Lower leg skin (tissue), 4 donors: ENCODE data around the gene ARHGAP1. TPM values are rescaled to one million over a fixed set of nuclear protein-coding genes. Genes with fewer than 3 reads are reported as not detected.

Experiments
- DNase-seq, 2 donors: peaks; one replicate each; pipeline ENCODE4 v3.0.0-alpha.2; 2019; ENCODE audit warnings: low spot score in 2 of 2
- H3K4me3 ChIP-seq: fragments of 200-600 bp; sonication (generic); 2 replicates; pipeline ENCODE4 v1.5.1; 2017; ENCODE audit warnings: mild to moderate bottlenecking, low read depth; ENCODE audit not compliant: poor library complexity, severe bottlenecking
- CTCF ChIP-seq, 3 donors: fragments of 450-650 bp; IDR thresholded peaks; one replicate each; pipeline ENCODE4 v1.5.1; 2016; ENCODE audit warnings: antibody characterized with exemption in 3 of 3, mild to moderate bottlenecking in 3 of 3, moderate library complexity in 2 of 3
- POLR2A ChIP-seq, 2 donors: fragments of 450-650 bp; IDR thresholded peaks; one replicate each; pipeline ENCODE4 v1.6.1; 2016 to 2017; ENCODE audit warnings: antibody characterized with exemption in 2 of 2, mild to moderate bottlenecking in 1 of 2, moderate library complexity in 1 of 2
- WGBS, 2 donors: methylation state at CpG; one replicate each; pipeline ENCODE4 v1.1.5; 2018; 5-methylcytosine and 5-hydroxymethylcytosine counted together
- intact Hi-C: fragments of 100-400 bp; cut with DNase I; formaldehyde crosslinking; loops from one replicate; pipeline ENCODE4 v1.15.0; 2023; ENCODE audit warnings: low total_unique reads
- total RNA-seq, 4 donors: library from RNA; depleted of rRNA; stranded (reverse); fragments of >200 nt; gene quantifications; one replicate each; pipeline ENCODE4 v1.1.0, GENCODE V29; 2016

The ARHGAP1 gene
- total RNA-seq, 4 donors from 2014 or later, result 56.4 to 70.6 (median 64.3) TPM

- no peak for DNase-seq
- TF ChIP-seq POLR2A (IDR thresholded peaks at IDR 0.05) (no peak), CTCF (IDR thresholded peaks at IDR 0.05) (no peak)
- intact Hi-C loops, result no loop called here
- 93 to 97% methylated on average over 7 of the region's 7 CpGs for WGBS, 2 donors
- H3K4me3 ChIP-seq, result no peak overlapping the region
Measured at GRCh38 chr11:46639197-46639839, 61.1 kb downstream of the ARHGAP1 start.

GRCh38 chr11:46637546-46637945, 62.9 kb downstream of the ARHGAP1 start:
- H3K4me3 ChIP-seq, result no peak overlapping the region
- TF ChIP-seq CTCF (IDR thresholded peaks at IDR 0.05) (no peak), POLR2A (IDR thresholded peaks at IDR 0.05) (no peak)
- DNase-seq, result no peak
- 97% methylated on average over 5 of the region's 5 CpGs for WGBS, 2 donors
- intact Hi-C loops, result no loop called here

GRCh38 chr11:46635557-46636139, 64.8 kb downstream of the ARHGAP1 start:
- no peak for TF ChIP-seq POLR2A (IDR thresholded peaks at IDR 0.05)
- WGBS, 2 donors, result 84 to 86% methylated on average over 5 of the region's 5 CpGs
- H3K4me3 ChIP-seq, result no peak overlapping the region
- intact Hi-C loops, result no loop called here
- no peak for DNase-seq

- H3K4me3 ChIP-seq, result no peak overlapping the region
- TF ChIP-seq POLR2A (IDR thresholded peaks at IDR 0.05) (no peak), CTCF (IDR thresholded peaks at IDR 0.05) (no peak)
- WGBS, 2 donors, result 90 to 91% methylated on average over 22 of the region's 22 CpGs
- no peak for DNase-seq
- intact Hi-C loops, result no loop called here
Measured at GRCh38 chr11:46633291-46634217, 66.9 kb downstream of the ARHGAP1 start.

- intact Hi-C loops, result no loop called here
- 83 to 100% methylated on average over 1 of the region's 1 CpG for WGBS, 2 donors
- TF ChIP-seq CTCF (IDR thresholded peaks at IDR 0.05) (no peak), POLR2A (IDR thresholded peaks at IDR 0.05) (no peak)
- no peak overlapping the region for H3K4me3 ChIP-seq
- DNase-seq, result no peak
Measured at GRCh38 chr11:46632502-46632901, 67.9 kb downstream of the ARHGAP1 start.

GRCh38 chr11:46631676-46632075, 68.7 kb downstream of the ARHGAP1 start:
- 82 to 90% methylated on average over 2 of the region's 2 CpGs for WGBS, 2 donors
- no peak for DNase-seq
- TF ChIP-seq POLR2A (IDR thresholded peaks at IDR 0.05) (no peak), CTCF (IDR thresholded peaks at IDR 0.05) (no peak)
- H3K4me3 ChIP-seq, result no peak overlapping the region
- intact Hi-C loops, result loop anchor here (1.0 kb wide), 1 partner anchor 11 kb away; no protein-coding TSS in a partner anchor
